SH-SY5Y (cell line): ENCODE data around the gene FBXO41.

Experiments
- GATA2 ChIP-seq: IDR thresholded peaks from 2 replicates; pipeline ENCODE4 v1.6.1; 2011; ENCODE audit warnings: mild to moderate bottlenecking, low read depth, low read length
- GATA3 ChIP-seq: IDR thresholded peaks from 2 replicates; pipeline ENCODE4 v1.6.1; 2011; ENCODE audit warnings: low read depth, mild to moderate bottlenecking, low read length, moderate library complexity

GRCh38 chr2:73324126-73324725, 39.9 kb upstream of the FBXO41 start:
- TF ChIP-seq GATA2 = no peak
- TF ChIP-seq GATA3 = no peak
